ENCODE measurements around the gene GAS2.

Gene GAS2

GRCh38 chr11:22725079-22725478, 58.7 kb downstream of the GAS2 start:
- DNase-seq (ENCODE audit: low read depth in 2 of 2, low spot score in 1 of 2) = no peak

GRCh38 chr11:22728600-22729389, 62.4 kb downstream of the GAS2 start:
- DNase-seq (ENCODE audit: low read depth in 2 of 2, low spot score in 1 of 2) = no peak

GRCh38 chr11:22730319-22730718, 63.9 kb downstream of the GAS2 start:
- no peak for DNase-seq (ENCODE audit: low read depth in 2 of 2, low spot score in 1 of 2)

GRCh38 chr11:22732588-22732987, 66.2 kb downstream of the GAS2 start:
- DNase-seq (ENCODE audit: low read depth in 2 of 2, low spot score in 1 of 2) = no peak

GRCh38 chr11:22733475-22734248, 67.3 kb downstream of the GAS2 start:
- no peak for DNase-seq (ENCODE audit: low read depth in 2 of 2, low spot score in 1 of 2)

- DNase-seq (ENCODE audit: low read depth in 2 of 2, low spot score in 1 of 2) = no peak
These were observed 68.4 kb downstream of the GAS2 start for GRCh38 chr11:22734628-22735345.

- DNase-seq (ENCODE audit: low read depth in 2 of 2, low spot score in 1 of 2) = no peak
These were observed 75.8 kb downstream of the GAS2 start for GRCh38 chr11:22742157-22742613.

GRCh38 chr11:22749536-22749935, 83.1 kb downstream of the GAS2 start:
- no peak for DNase-seq (ENCODE audit: low read depth in 2 of 2, low spot score in 1 of 2)

GRCh38 chr11:22752908-22753310, 86.5 kb downstream of the GAS2 start:
- DNase-seq (ENCODE audit: low read depth in 2 of 2, low spot score in 1 of 2) = no peak

GRCh38 chr11:22753416-22753815, 87.0 kb downstream of the GAS2 start:
- no peak for DNase-seq (ENCODE audit: low read depth in 2 of 2, low spot score in 1 of 2)

- DNase-seq (ENCODE audit: low read depth in 2 of 2, low spot score in 1 of 2) = no peak
These were observed 94.7 kb downstream of the GAS2 start for GRCh38 chr11:22761066-22761465.

GRCh38 chr11:22763166-22763565, 96.8 kb downstream of the GAS2 start:
- DNase-seq (ENCODE audit: low read depth in 2 of 2, low spot score in 1 of 2) = no peak

- DNase-seq (ENCODE audit: low read depth in 2 of 2, low spot score in 1 of 2) = no peak
These were observed 98.3 kb downstream of the GAS2 start for GRCh38 chr11:22764735-22765134.

- no peak for DNase-seq (ENCODE audit: low read depth in 2 of 2, low spot score in 1 of 2)
These were observed 101.9 kb downstream of the GAS2 start for GRCh38 chr11:22768281-22768680.

GRCh38 chr11:22769081-22769480, 102.7 kb downstream of the GAS2 start:
- DNase-seq (ENCODE audit: low read depth in 2 of 2, low spot score in 1 of 2) = no peak

- DNase-seq (ENCODE audit: low read depth in 2 of 2, low spot score in 1 of 2) = no peak
These were observed 108.3 kb downstream of the GAS2 start for GRCh38 chr11:22774716-22775115.

GRCh38 chr11:22775248-22775647, 108.8 kb downstream of the GAS2 start:
- DNase-seq (ENCODE audit: low read depth in 2 of 2, low spot score in 1 of 2) = no peak

- no peak for DNase-seq (ENCODE audit: low read depth in 2 of 2, low spot score in 1 of 2)
These were observed 112.2 kb downstream of the GAS2 start for GRCh38 chr11:22778642-22779041.

- no peak for DNase-seq (ENCODE audit: low read depth in 2 of 2, low spot score in 1 of 2)
These were observed 113.4 kb downstream of the GAS2 start for GRCh38 chr11:22779850-22780249.

- DNase-seq (ENCODE audit: low read depth in 2 of 2, low spot score in 1 of 2) = no peak
These were observed 114.7 kb downstream of the GAS2 start for GRCh38 chr11:22780952-22781593.

- no peak for DNase-seq (ENCODE audit: low read depth in 2 of 2, low spot score in 1 of 2)
These were observed 118.8 kb downstream of the GAS2 start for GRCh38 chr11:22785251-22785650.

All from stimulated activated CD8-positive, alpha-beta memory T cell treated with anti-CD3 and anti-CD28 coated beads, Interleukin-4, amount 100 ng/mL, for 1 hour (primary cell).